Chondrocyte (in vitro differentiated cells): ENCODE results near the gene CTNNB1. TPM values are rescaled to one million over a fixed set of nuclear protein-coding genes. Genes with fewer than 3 reads are reported as not detected.

Experiments used
- DNase-seq: peaks from one replicate; pipeline ENCODE4 v3.0.0; 2021; ENCODE audit warnings: mixed read lengths, low spot score
- H3K27ac Mint-ChIP-seq: one replicate; pipeline ENCODE4 v1.8.0; 2021; ENCODE audit warnings: mild to moderate bottlenecking, moderate library complexity, mixed read lengths; ENCODE audit not compliant: unreplicated experiment
- H3K27me3 Mint-ChIP-seq: 2 replicates; pipeline ENCODE4 v1.8.0; 2021; ENCODE audit warnings: low read depth, mixed read lengths
- H3K36me3 Mint-ChIP-seq: 2 replicates; pipeline ENCODE4 v1.8.0; 2021; ENCODE audit warnings: low read depth, mixed read lengths
- H3K4me1 Mint-ChIP-seq: 2 replicates; pipeline ENCODE4 v1.8.0; 2021; ENCODE audit warnings: low read depth, mild to moderate bottlenecking, mixed read lengths
- H3K4me3 Mint-ChIP-seq: one replicate; pipeline ENCODE4 v1.8.0; 2021; ENCODE audit warnings: mild to moderate bottlenecking, moderate library complexity, mixed read lengths; ENCODE audit not compliant: unreplicated experiment
- H3K9me3 Mint-ChIP-seq: 2 replicates; pipeline ENCODE4 v1.8.0; 2021; ENCODE audit warnings: low read depth, mixed read lengths
- CTCF ChIP-seq: fragments of 200-600 bp; sonication (generic); IDR thresholded peaks from 2 replicates; pipeline ENCODE4 v1.5.0; 2021; ENCODE audit warnings: antibody characterized with exemption, mild to moderate bottlenecking, moderate library complexity
- total RNA-seq: library from RNA; stranded (reverse); gene quantifications from 3 replicates; pipeline ENCODE4 v1.2.1, GENCODE V29; 2021

The CTNNB1 gene
- total RNA-seq, 1 donor from 2014 or later: 487 TPM

- peaks cover 74% of the 10 kb centered on the region for H3K36me3 Mint-ChIP-seq
- DNase-seq: no peak
Measured at GRCh38 chr3:41237907-41238306, 38.6 kb downstream of the CTNNB1 start.

GRCh38 chr3:41239587-41239986 is 40.3 kb downstream of the CTNNB1 start:
- Mint-ChIP-seq H3K4me3 (no peak overlapping the region), H3K9me3 (no peaks in the 10 kb centered on the region), H3K4me1 (peaks cover 39% of the 10 kb centered on the region), H3K36me3 (peaks cover 65% of the 10 kb centered on the region), H3K27me3 (no peaks in the 10 kb centered on the region), H3K27ac (peak overlapping the region; percentile 45)
- TF ChIP-seq CTCF: no peak
- no peak for DNase-seq

More at GRCh38 chr3:41237907-41238306, 38.6 kb downstream of the CTNNB1 start:
- Mint-ChIP-seq H3K9me3 (no peaks in the 10 kb centered on the region), H3K4me1 (peaks cover 51% of the 10 kb centered on the region), H3K27ac (peak overlapping the region; percentile 13), H3K4me3 (no peak overlapping the region), H3K27me3 (no peaks in the 10 kb centered on the region)
- no peak for TF ChIP-seq CTCF

- H3K4me3 Mint-ChIP-seq: no peak overlapping the region
- DNase-seq: no peak
- no peak for TF ChIP-seq CTCF
- H3K36me3 Mint-ChIP-seq: peaks cover 65% of the 10 kb centered on the region
- H3K9me3 Mint-ChIP-seq: no peaks in the 10 kb centered on the region
- H3K27ac Mint-ChIP-seq: no peak overlapping the region
- no peaks in the 10 kb centered on the region for H3K27me3 Mint-ChIP-seq
- H3K4me1 Mint-ChIP-seq: peaks cover 29% of the 10 kb centered on the region
Measured at GRCh38 chr3:41241161-41241560, 41.9 kb downstream of the CTNNB1 start.

- H3K36me3 Mint-ChIP-seq: peaks cover 59% of the 10 kb centered on the region
- no peaks in the 10 kb centered on the region for H3K27me3 Mint-ChIP-seq
- H3K4me1 Mint-ChIP-seq: peaks cover 35% of the 10 kb centered on the region
- no peak overlapping the region for H3K4me3 Mint-ChIP-seq
- peak overlapping the region; percentile 11 for H3K27ac Mint-ChIP-seq
- no peaks in the 10 kb centered on the region for H3K9me3 Mint-ChIP-seq
- TF ChIP-seq CTCF: no peak
- DNase-seq: no peak
Measured at GRCh38 chr3:41241800-41242571, 42.7 kb downstream of the CTNNB1 start.

GRCh38 chr3:41243183-41243582 is 43.9 kb downstream of the CTNNB1 start:
- TF ChIP-seq CTCF: no peak
- Mint-ChIP-seq H3K27ac (no peak overlapping the region), H3K4me3 (no peak overlapping the region), H3K36me3 (peaks cover 48% of the 10 kb centered on the region), H3K27me3 (no peaks in the 10 kb centered on the region), H3K9me3 (no peaks in the 10 kb centered on the region), H3K4me1 (peaks cover 36% of the 10 kb centered on the region)
- no peak for DNase-seq
